ENCODE results near the gene ST8SIA2. TPM values are rescaled to one million over a fixed set of nuclear protein-coding genes. Genes with fewer than 3 reads are reported as not detected.

The ST8SIA2 gene
- total and polyA plus RNA-seq, 10 of the 15 experiments (the other 5 are each of a cell fraction or from before 2014, with no cell fraction given) = not detected

DNA sequence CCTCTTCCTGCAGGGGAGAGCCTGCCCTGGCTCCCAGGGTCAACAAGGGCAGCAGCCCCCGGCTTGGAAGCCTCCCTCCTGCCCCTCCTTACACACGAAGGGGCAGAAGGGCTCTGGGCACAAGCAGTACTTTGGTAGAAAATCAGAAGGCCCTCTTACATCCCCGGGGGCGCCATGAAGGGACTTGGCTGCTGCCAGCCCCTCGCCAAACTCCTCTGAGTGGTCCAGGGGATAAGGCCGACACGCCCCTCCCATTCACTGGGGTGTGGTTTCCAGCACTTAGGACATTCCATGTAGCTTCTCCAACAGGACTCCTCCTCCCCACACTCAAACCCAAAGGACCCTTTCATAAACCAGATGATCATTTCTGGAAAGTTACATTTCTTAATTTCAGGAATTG lies 1.2 kb upstream of the ST8SIA2 start:
- WGBS (ENCODE audit: insufficient coverage, insufficient replicate concordance, low lambda C conversion rate, missing lambda C conversion rate) = 1% methylated on average over 7 of the region's 7 CpGs
- POLR2A ChIA-PET = no interaction called here
- TF ChIP-seq EZH2 (IDR thresholded peaks at IDR 0.05; ENCODE audit: borderline replicate concordance, control insufficient read depth, low read depth, low read length) (no peak), SP1 (IDR thresholded peaks at IDR 0.05; ENCODE audit: low read depth, low read length) (no peak), BCL11A (IDR thresholded peaks at IDR 0.05; ENCODE audit: low read depth, low read length) (no peak)
- TF ChIP-seq, protein P1, sequence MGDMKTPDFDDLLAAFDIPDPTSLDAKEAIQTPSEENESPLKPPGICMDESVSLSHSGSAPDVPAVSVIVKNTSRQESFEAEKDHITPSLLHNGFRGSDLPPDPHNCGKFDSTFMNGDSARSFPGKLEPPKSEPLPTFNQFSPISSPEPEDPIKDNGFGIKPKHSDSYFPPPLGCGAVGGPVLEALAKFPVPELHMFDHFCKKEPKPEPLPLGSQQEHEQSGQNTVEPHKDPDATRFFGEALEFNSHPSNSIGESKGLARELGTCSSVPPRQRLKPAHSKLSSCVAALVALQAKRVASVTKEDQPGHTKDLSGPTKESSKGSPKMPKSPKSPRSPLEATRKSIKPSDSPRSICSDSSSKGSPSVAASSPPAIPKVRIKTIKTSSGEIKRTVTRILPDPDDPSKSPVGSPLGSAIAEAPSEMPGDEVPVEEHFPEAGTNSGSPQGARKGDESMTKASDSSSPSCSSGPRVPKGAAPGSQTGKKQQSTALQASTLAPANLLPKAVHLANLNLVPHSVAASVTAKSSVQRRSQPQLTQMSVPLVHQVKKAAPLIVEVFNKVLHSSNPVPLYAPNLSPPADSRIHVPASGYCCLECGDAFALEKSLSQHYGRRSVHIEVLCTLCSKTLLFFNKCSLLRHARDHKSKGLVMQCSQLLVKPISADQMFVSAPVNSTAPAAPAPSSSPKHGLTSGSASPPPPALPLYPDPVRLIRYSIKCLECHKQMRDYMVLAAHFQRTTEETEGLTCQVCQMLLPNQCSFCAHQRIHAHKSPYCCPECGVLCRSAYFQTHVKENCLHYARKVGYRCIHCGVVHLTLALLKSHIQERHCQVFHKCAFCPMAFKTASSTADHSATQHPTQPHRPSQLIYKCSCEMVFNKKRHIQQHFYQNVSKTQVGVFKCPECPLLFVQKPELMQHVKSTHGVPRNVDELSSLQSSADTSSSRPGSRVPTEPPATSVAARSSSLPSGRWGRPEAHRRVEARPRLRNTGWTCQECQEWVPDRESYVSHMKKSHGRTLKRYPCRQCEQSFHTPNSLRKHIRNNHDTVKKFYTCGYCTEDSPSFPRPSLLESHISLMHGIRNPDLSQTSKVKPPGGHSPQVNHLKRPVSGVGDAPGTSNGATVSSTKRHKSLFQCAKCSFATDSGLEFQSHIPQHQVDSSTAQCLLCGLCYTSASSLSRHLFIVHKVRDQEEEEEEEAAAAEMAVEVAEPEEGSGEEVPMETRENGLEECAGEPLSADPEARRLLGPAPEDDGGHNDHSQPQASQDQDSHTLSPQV (IDR thresholded peaks at IDR 0.05) = no peak
- TF ChIP-seq, protein P2, sequence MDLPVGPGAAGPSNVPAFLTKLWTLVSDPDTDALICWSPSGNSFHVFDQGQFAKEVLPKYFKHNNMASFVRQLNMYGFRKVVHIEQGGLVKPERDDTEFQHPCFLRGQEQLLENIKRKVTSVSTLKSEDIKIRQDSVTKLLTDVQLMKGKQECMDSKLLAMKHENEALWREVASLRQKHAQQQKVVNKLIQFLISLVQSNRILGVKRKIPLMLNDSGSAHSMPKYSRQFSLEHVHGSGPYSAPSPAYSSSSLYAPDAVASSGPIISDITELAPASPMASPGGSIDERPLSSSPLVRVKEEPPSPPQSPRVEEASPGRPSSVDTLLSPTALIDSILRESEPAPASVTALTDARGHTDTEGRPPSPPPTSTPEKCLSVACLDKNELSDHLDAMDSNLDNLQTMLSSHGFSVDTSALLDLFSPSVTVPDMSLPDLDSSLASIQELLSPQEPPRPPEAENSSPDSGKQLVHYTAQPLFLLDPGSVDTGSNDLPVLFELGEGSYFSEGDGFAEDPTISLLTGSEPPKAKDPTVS (IDR thresholded peaks at IDR 0.05; ENCODE audit: low read depth, low read length) = no peak
- TF ChIP-seq, protein P3, sequence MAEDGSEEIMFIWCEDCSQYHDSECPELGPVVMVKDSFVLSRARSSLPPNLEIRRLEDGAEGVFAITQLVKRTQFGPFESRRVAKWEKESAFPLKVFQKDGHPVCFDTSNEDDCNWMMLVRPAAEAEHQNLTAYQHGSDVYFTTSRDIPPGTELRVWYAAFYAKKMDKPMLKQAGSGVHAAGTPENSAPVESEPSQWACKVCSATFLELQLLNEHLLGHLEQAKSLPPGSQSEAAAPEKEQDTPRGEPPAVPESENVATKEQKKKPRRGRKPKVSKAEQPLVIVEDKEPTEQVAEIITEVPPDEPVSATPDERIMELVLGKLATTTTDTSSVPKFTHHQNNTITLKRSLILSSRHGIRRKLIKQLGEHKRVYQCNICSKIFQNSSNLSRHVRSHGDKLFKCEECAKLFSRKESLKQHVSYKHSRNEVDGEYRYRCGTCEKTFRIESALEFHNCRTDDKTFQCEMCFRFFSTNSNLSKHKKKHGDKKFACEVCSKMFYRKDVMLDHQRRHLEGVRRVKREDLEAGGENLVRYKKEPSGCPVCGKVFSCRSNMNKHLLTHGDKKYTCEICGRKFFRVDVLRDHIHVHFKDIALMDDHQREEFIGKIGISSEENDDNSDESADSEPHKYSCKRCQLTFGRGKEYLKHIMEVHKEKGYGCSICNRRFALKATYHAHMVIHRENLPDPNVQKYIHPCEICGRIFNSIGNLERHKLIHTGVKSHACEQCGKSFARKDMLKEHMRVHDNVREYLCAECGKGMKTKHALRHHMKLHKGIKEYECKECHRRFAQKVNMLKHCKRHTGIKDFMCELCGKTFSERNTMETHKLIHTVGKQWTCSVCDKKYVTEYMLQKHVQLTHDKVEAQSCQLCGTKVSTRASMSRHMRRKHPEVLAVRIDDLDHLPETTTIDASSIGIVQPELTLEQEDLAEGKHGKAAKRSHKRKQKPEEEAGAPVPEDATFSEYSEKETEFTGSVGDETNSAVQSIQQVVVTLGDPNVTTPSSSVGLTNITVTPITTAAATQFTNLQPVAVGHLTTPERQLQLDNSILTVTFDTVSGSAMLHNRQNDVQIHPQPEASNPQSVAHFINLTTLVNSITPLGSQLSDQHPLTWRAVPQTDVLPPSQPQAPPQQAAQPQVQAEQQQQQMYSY (CRISPR knock-in tag; IDR thresholded peaks at IDR 0.05) = no peak
- TF ChIP-seq, protein P4, sequence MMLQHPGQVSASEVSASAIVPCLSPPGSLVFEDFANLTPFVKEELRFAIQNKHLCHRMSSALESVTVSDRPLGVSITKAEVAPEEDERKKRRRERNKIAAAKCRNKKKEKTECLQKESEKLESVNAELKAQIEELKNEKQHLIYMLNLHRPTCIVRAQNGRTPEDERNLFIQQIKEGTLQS (IDR thresholded peaks at IDR 0.05; ENCODE audit: borderline replicate concordance, extremely low read depth, low read depth, low read length) = no peak
- FAIRE-seq (no peak), ATAC-seq (no peak), DNase-seq (ENCODE audit: low read depth, low spot score) (no peak)
- CTCF ChIA-PET = no interaction called here
- Histone ChIP-seq H3K9ac (ENCODE audit: control insufficient read depth, insufficient read depth, low read length) (no peak overlapping the region), H3K9me3 (replicated peaks; ENCODE audit: control insufficient read depth, insufficient read depth, low read length) (no peaks in the 10 kb centered on the region), H3K4me3 (no peak overlapping the region), H3K27me3 (replicated peaks in 1 of 2; ENCODE audit: control insufficient read depth in 2 of 2, insufficient read depth in 2 of 2, low read length in 1 of 2) (peaks cover 22% of the 10 kb centered on the region in 2 experiments), H4K20me1 (ENCODE audit: control insufficient read depth, insufficient read depth) (no peaks in the 10 kb centered on the region; the same call in 1 of the 2 replicates), H3K36me3 (ENCODE audit: control insufficient read depth in 2 of 2, insufficient read depth in 2 of 2, low read length in 1 of 2) (no peaks in the 10 kb centered on the region), H3K79me2 (ENCODE audit: control insufficient read depth, insufficient read depth, low read length) (no peaks in the 10 kb centered on the region), H3K27ac (ENCODE audit: control insufficient read depth, insufficient read depth) (no peak overlapping the region), H3K4me1 (ENCODE audit: control insufficient read depth, insufficient read depth, low read length) (no peaks in the 10 kb centered on the region), H2AFZ (ENCODE audit: control insufficient read depth, low read depth, low read length) (no peak overlapping the region), H3K4me2 (ENCODE audit: control insufficient read depth, insufficient read depth) (no peak overlapping the region)
- no TSS peak for BruUV-seq (replicated peaks)
- in situ Hi-C loops (cut with MboI) (no loop called here), intact Hi-C loops (cut with micrococcal nuclease; ENCODE audit: unreplicated experiment) (no loop called here)
- SMC1A ChIA-PET (ENCODE audit: uncharacterized antibody, unreplicated experiment) = interaction anchor here (0.6 to 0.7 kb wide), 2 partner anchors 11 to 294 kb away, joined by 3 read pairs; no protein-coding TSS in a partner anchor
- RAD21 ChIA-PET (ENCODE audit: unreplicated experiment) = no interaction called here
